DND-41 (cell line): ENCODE results near the gene C3orf20.

Source experiments
- CTCF ChIP-seq: IDR thresholded peaks from 2 replicates; pipeline ENCODE4 v1.5.1; 2012; ENCODE audit warnings: borderline replicate concordance, low read length, moderate library complexity, mild to moderate bottlenecking; ENCODE audit not compliant: poor library complexity, severe bottlenecking; ENCODE audit errors: extremely low read depth
- EZH2 ChIP-seq: IDR thresholded peaks from 3 replicates; pipeline ENCODE4 v1.6.1; 2012; ENCODE audit warnings: borderline replicate concordance, low read depth, mild to moderate bottlenecking, moderate library complexity, low read length, inconsistent platforms; ENCODE audit not compliant: severe bottlenecking

GRCh38 chr3:14725564-14726440 lies 50.9 kb downstream of the C3orf20 start:
- TF ChIP-seq CTCF: no peak
- TF ChIP-seq EZH2: no peak
